Breast epithelium (tissue), 4 donors: ENCODE data around the gene DHRS1. TPM values are rescaled to one million over a fixed set of nuclear protein-coding genes. Genes with fewer than 3 reads are reported as not detected.
A peak's percentile ranks its signal among the peaks of the same experiment; 100 is the strongest.

Source experiments
- DNase-seq, 2 donors: peaks; one replicate each; pipeline ENCODE4 v3.0.0-alpha.2; 2019; ENCODE audit warnings: low spot score in 2 of 2
- H3K27ac ChIP-seq, 2 donors: fragments of 200-600 bp; sonication (generic) in 1 of 2; one replicate each; pipeline ENCODE4 v1.5.1; 2016 to 2019; ENCODE audit warnings: mild to moderate bottlenecking in 1 of 2
- H3K27me3 ChIP-seq, 2 donors: fragments of 200-600 bp; sonication (generic) in 1 of 2; one replicate each; pipeline versions ENCODE4 v1.5.1 to v1.6.0; 2017 to 2019; ENCODE audit warnings: control low read depth in 1 of 2, mild to moderate bottlenecking in 1 of 2
- H3K36me3 ChIP-seq: fragments of 200-600 bp; one replicate; pipeline ENCODE4 v1.5.1; 2019
- H3K4me1 ChIP-seq, 2 donors: fragments of 200-600 bp; sonication (generic); one replicate each; pipeline ENCODE4 v1.5.1; 2016 to 2019; ENCODE audit warnings: control low read depth in 1 of 2
- H3K4me3 ChIP-seq, 3 donors: fragments of 200-600 bp; sonication (generic); 1 replicate in 2 of 3; 2 replicates in 1 of 3; pipeline ENCODE4 v1.5.1; 2016 to 2019; ENCODE audit warnings: mild to moderate bottlenecking in 3 of 3, moderate library complexity in 2 of 3
- H3K9me3 ChIP-seq, 2 donors: fragments of 200-600 bp; sonication (generic) in 1 of 2; one replicate each; pipeline ENCODE4 v1.5.1; 2016 to 2019; ENCODE audit warnings: control low read depth in 1 of 2
- CTCF ChIP-seq, 3 donors: fragments of 450-650 bp; IDR thresholded peaks; one replicate each; pipeline ENCODE4 v1.5.1; 2016 to 2017; ENCODE audit warnings: antibody characterized with exemption in 3 of 3, mild to moderate bottlenecking in 3 of 3, moderate library complexity in 3 of 3
- POLR2A ChIP-seq: fragments of 450-650 bp; IDR thresholded peaks from one replicate; pipeline ENCODE4 v1.6.1; 2016; ENCODE audit warnings: antibody characterized with exemption, mild to moderate bottlenecking, moderate library complexity
- POLR2AphosphoS5 ChIP-seq, 3 donors: sonication (generic); formaldehyde crosslinking; IDR thresholded peaks; one replicate each; pipeline ENCODE4 v1.6.1; 2017; ENCODE audit warnings: antibody characterized with exemption in 3 of 3
- intact Hi-C: fragments of 100-400 bp; cut with DNase I; formaldehyde crosslinking; loops from one replicate; pipeline ENCODE4 v1.15.1; 2023; ENCODE audit warnings: low total_unique reads
- total RNA-seq, 3 donors: library from RNA; depleted of rRNA; stranded (reverse); fragments of >200 nt; gene quantifications; one replicate each; pipeline ENCODE4 v1.1.0, GENCODE V29; 2016

The DHRS1 gene
- total RNA-seq, 3 donors from 2014 or later, result 21.9 to 45.7 (median 32.1) TPM

GRCh38 chr14:24263848-24264247, 35.7 kb downstream of the DHRS1 start:
- H3K4me3 ChIP-seq, result no peak overlapping the region
- TF ChIP-seq POLR2AphosphoS5 (IDR thresholded peaks at IDR 0.05), result no peak
- no peak for TF ChIP-seq POLR2A
- no peak for TF ChIP-seq CTCF (IDR thresholded peaks at IDR 0.05)
- peak overlapping the region; percentile 45 to 55 for H3K27ac ChIP-seq
- no peaks in the 10 kb centered on the region for H3K27me3 ChIP-seq
- no peaks in the 10 kb centered on the region for H3K9me3 ChIP-seq
- H3K36me3 ChIP-seq, result peaks cover 9% of the 10 kb centered on the region
- no peaks in the 10 kb centered on the region for H3K4me1 ChIP-seq
- intact Hi-C loops, result no loop called here
- no peak for DNase-seq

DNA sequence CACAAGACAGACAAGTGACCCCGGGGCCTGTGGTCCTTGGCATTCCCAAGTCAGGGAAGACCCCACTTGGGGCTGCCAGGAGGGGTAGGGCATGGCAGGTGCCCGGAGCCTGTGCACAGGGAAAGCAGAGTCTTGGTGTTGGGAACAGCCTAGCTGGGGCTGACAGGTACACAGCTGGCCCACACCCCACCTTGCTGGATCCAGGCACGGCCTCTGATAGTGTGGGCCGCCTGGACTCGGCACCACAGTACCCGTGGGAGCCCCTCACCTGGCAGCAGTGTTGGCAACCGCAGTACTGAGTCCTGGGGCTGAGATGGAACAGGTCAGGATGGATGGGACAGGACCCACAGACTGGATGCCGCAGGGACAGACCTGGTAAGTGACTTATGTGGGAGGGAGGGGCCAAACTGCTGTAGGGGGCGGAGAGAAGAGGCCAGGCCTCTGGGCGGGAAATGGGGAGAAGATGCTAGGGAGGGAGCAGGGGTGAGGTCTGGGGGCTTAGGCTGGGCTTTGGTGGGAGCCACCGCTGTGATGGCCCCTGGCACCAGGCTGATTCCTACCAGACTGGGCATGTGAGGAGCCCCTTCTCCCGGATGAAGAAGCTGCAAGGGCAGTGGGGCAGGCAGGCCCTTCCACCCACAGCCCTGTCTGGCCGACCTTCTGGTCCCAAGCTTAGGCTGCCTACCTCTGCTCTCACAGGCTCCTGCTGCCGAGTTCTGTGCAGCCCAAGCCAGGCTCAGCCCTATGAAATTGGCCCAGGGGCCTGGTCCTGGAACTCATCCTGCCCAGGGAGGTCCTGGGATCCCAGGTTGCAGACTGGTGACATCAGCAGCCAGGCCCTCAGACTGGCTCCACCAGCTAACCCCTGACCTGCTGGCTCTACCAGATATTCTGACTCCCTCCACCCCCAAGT, 36.5 kb downstream of the DHRS1 start, which contains the start of gene TGM1:
TGM1 (minus strand) TSS at position 357 of the 913 bp plus-strand sequence. CDS start 825 bp downstream, outside the sequence.
- no peak for DNase-seq
- TF ChIP-seq POLR2AphosphoS5 (IDR thresholded peaks at IDR 0.05) (no peak), POLR2A (no peak), CTCF (IDR thresholded peaks at IDR 0.05) (no peak)
- peak within 1 kb of the TSS; percentile 45 to 55 for H3K27ac ChIP-seq
- no peaks in the 10 kb centered on the region for H3K9me3 ChIP-seq
- intact Hi-C loops, result no loop called here
- H3K4me1 ChIP-seq, result no peaks in the 10 kb centered on the region
- peaks cover 9% of the 10 kb centered on the region for H3K36me3 ChIP-seq
- H3K4me3 ChIP-seq, result no peak within 1 kb of the TSS
- H3K27me3 ChIP-seq, result no peaks in the 10 kb centered on the region

GRCh38 chr14:24261969-24262327, 37.6 kb downstream of the DHRS1 start:
- H3K36me3 ChIP-seq, result peaks cover 9% of the 10 kb centered on the region
- TF ChIP-seq POLR2AphosphoS5 (IDR thresholded peaks at IDR 0.05), result no peak
- no peak for TF ChIP-seq CTCF (IDR thresholded peaks at IDR 0.05)
- TF ChIP-seq POLR2A, result no peak
- intact Hi-C loops, result no loop called here
- H3K4me1 ChIP-seq, result no peaks in the 10 kb centered on the region
- no peaks in the 10 kb centered on the region for H3K9me3 ChIP-seq
- H3K4me3 ChIP-seq, result no peak overlapping the region
- DNase-seq, result no peak
- no peak overlapping the region for H3K27ac ChIP-seq
- no peaks in the 10 kb centered on the region for H3K27me3 ChIP-seq

DNA sequence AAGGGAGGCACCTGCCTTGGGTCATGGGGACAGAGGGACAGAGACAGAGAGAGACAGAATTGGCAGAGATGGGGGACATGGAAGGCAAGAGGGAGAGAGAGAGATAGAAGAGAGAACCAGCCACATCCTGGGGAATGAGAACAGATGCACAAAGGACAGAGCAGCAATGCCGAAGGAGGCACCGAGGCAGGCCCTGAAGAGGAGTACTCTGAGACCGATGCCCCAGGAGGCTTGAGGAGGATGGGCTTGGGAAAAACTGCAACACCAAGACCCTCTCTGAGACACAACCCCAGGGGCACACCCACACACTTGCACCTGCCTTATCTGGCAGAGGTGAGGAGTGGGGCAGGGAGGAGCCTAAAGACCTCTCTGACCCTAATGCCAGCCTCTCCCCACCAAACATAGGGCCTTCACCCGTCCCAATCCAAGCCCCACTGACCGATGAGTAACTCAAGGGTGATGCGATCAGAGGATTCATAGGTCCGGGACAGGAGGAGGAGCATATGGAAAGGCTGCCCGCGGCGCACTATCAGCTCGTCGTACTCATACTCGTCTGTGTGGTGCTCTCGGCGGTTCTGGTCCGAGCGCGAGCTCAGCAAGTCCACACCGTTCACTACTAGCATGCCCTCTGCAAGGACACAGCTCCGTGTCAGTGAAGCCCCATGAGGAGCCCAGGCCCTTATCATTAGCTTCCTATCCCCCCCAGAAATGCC, 38.2 kb downstream of the DHRS1 start:
- intact Hi-C loops, result no loop called here
- Histone ChIP-seq H3K4me3 (no peak overlapping the region), H3K9me3 (no peaks in the 10 kb centered on the region)

More for the DNA sequence above, 38.2 kb downstream of the DHRS1 start:
- DNase-seq, result no peak
- no peaks in the 10 kb centered on the region for H3K4me1 ChIP-seq
- H3K27me3 ChIP-seq, result no peaks in the 10 kb centered on the region
- no peak for TF ChIP-seq POLR2A
- no peak for TF ChIP-seq POLR2AphosphoS5 (IDR thresholded peaks at IDR 0.05)
- TF ChIP-seq CTCF (IDR thresholded peaks at IDR 0.05), result no peak
- no peak overlapping the region for H3K27ac ChIP-seq
- H3K36me3 ChIP-seq, result peaks cover 4% of the 10 kb centered on the region
